PC-3 (cell line): ENCODE results near the gene FAR1. TPM values are rescaled to one million over a fixed set of nuclear protein-coding genes. Genes with fewer than 3 reads are reported as not detected.
"Not testable (repeated sequence)": the region's sequence is repeated elsewhere in the genome, so short reads cannot be mapped to it uniquely, and the experiment has no call there.

Source experiments
- ATAC-seq: fragments of 200-7000 bp; cut with Tn5 transposase; 2 replicates; pipeline ENCODE4 v1.9.1; 2020; ENCODE audit warnings: mild to moderate bottlenecking, moderate library complexity
- BruUV-seq: library from RNA; stranded (reverse); fragments of 400-500 nt; replicated peaks from 2 replicates; lab custom pipeline; 2021; lab: Mats Ljungman, UMichigan
- CTCF ChIA-PET: fragments of 300-600 bp; sonication (Branson Sonifier 250); formaldehyde crosslinking; loops from one replicate; lab custom pipeline; 2022; ENCODE audit warnings: antibody characterized with exemption; lab: Charles Lee
- POLR2A ChIA-PET: fragments of 300-600 bp; sonication (Branson Sonifier 250); formaldehyde crosslinking; loops from one replicate; lab custom pipeline; 2022; ENCODE audit warnings: antibody characterized with exemption; ENCODE audit not compliant: unreplicated experiment; lab: Charles Lee
- DNase-seq: peaks from one replicate; pipeline ENCODE4 v3.0.0-alpha.2; 2015
- H2AFZ ChIP-seq: fragments of 300-600 bp; sonication (generic); 2 replicates; pipeline ENCODE4 v1.6.0; 2016; ENCODE audit warnings: antibody characterized with exemption, low read length
- H3F3A ChIP-seq: fragments of 300-600 bp; sonication (generic); one replicate; pipeline ENCODE4 v1.6.0; 2017; ENCODE audit warnings: antibody characterized with exemption, low read length, control low read depth, mild to moderate bottlenecking; ENCODE audit not compliant: unreplicated experiment
- H3K27ac ChIP-seq: fragments of 300-600 bp; sonication (generic); 2 replicates; pipeline ENCODE4 v1.5.1; 2016; ENCODE audit warnings: mild to moderate bottlenecking, low read length
- H3K27me3 ChIP-seq: fragments of 300-600 bp; sonication (generic); 2 replicates; pipeline ENCODE4 v1.6.1; 2016; ENCODE audit warnings: low read length, mixed read lengths
- H3K36me3 ChIP-seq: fragments of 300-600 bp; sonication (generic); 2 replicates; pipeline ENCODE4 v1.6.1; 2016; ENCODE audit warnings: low read depth, mixed run types, low read length, mixed read lengths
- H3K4me1 ChIP-seq: fragments of 300-600 bp; sonication (generic); 2 replicates; pipeline ENCODE4 v1.5.1; 2016; ENCODE audit warnings: low read length; ENCODE audit not compliant: insufficient read depth
- H3K4me2 ChIP-seq: fragments of 300-600 bp; sonication (generic); 2 replicates; pipeline ENCODE4 v1.6.0; 2016; ENCODE audit warnings: low read length
- H3K4me3 ChIP-seq: fragments of 300-600 bp; sonication (generic); 2 replicates; pipeline ENCODE4 v1.5.1; 2016; ENCODE audit warnings: mild to moderate bottlenecking, low read length, mixed read lengths
- H3K79me2 ChIP-seq: fragments of 300-600 bp; sonication (generic); 2 replicates; pipeline ENCODE4 v1.6.1; 2017; ENCODE audit warnings: low read length, mixed read lengths
- H3K9ac ChIP-seq: fragments of 300-600 bp; sonication (generic); 2 replicates; pipeline ENCODE4 v1.6.0; 2016; ENCODE audit warnings: mild to moderate bottlenecking, low read length
- H3K9me2 ChIP-seq: fragments of 300-600 bp; sonication (generic); replicated peaks from 2 replicates; pipeline ENCODE4 v1.6.1; 2016; ENCODE audit warnings: mixed run types, low read length, mixed read lengths
- H3K9me3 ChIP-seq: fragments of 300-600 bp; sonication (generic); 2 replicates; pipeline ENCODE4 v1.6.1; 2016; ENCODE audit warnings: low read length, mixed read lengths
- H4K20me1 ChIP-seq: fragments of 300-600 bp; sonication (generic); 2 replicates; pipeline ENCODE4 v1.6.1; 2016; ENCODE audit warnings: low read length, mixed read lengths
- EZH2 ChIP-seq: fragments of 300-600 bp; sonication (generic); IDR thresholded peaks from one replicate; pipeline ENCODE4 v1.6.1; 2017; ENCODE audit warnings: antibody characterized with exemption, mild to moderate bottlenecking, low read length; ENCODE audit not compliant: unreplicated experiment
- EZH2phosphoT487 ChIP-seq: fragments of 300-600 bp; sonication (generic); IDR thresholded peaks from 2 replicates; pipeline ENCODE4 v1.6.1; 2018; ENCODE audit warnings: mild to moderate bottlenecking, antibody characterized with exemption, low read length, borderline replicate concordance
- intact Hi-C: fragments of 100-400 bp; cut with micrococcal nuclease; formaldehyde crosslinking; loops from 2 replicates; pipeline ENCODE4 v1.9.0; 2023
- total RNA-seq: library from RNA; depleted of rRNA; stranded (reverse); fragments of >200 nt; gene quantifications from 2 replicates; pipeline ENCODE4 v1.2.3, GENCODE V29; 2014
- TF ChIP-seq, protein P1 (sequence below): fragments of 300-600 bp; sonication (generic); conservative IDR thresholded peaks from 2 replicates; pipeline ENCODE4 v1.5.1; 2017; ENCODE audit warnings: antibody characterized with exemption, low read depth, mild to moderate bottlenecking, low read length

Gene FAR1
- total RNA-seq, 1 experiment from 2014 or later = 45.6 TPM

DNA sequence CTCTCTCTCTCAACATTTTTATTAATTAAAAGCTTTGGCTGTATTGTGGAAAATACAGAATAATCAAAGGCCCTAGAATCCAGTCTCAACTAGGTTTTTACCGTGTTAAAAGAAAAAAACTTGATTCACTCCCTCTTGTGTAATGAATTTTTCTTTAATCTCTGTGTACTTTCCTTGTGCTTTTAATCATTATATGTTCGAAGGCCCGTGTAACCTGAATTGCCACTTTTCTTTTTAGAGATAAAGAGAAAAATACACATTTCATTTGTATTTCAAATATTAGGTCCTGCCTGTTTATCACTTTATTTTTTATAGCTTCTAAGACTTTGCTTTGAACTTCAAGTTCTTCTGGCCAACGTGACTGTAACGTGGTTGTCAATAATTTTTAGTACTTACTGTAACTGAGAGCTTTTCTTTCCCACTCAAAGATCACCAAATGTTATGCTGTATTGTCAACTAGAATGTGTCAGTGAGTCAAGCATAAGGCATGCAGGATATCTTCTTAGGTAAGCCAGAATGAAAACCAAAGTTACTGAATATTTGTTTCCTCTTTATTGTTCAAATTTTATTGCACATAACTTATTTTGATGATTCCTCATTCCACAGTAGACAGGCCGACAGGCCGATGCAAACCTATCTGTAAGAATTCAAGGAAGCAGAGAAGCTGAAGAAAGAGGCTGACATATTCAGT lies 23.3 kb upstream of the FAR1 start:
- no TSS peak for BruUV-seq
- TF ChIP-seq EZH2phosphoT487 (no peak), EZH2 (no peak)
- TF ChIP-seq, protein P1, sequence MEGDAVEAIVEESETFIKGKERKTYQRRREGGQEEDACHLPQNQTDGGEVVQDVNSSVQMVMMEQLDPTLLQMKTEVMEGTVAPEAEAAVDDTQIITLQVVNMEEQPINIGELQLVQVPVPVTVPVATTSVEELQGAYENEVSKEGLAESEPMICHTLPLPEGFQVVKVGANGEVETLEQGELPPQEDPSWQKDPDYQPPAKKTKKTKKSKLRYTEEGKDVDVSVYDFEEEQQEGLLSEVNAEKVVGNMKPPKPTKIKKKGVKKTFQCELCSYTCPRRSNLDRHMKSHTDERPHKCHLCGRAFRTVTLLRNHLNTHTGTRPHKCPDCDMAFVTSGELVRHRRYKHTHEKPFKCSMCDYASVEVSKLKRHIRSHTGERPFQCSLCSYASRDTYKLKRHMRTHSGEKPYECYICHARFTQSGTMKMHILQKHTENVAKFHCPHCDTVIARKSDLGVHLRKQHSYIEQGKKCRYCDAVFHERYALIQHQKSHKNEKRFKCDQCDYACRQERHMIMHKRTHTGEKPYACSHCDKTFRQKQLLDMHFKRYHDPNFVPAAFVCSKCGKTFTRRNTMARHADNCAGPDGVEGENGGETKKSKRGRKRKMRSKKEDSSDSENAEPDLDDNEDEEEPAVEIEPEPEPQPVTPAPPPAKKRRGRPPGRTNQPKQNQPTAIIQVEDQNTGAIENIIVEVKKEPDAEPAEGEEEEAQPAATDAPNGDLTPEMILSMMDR = no peak
- ATAC-seq (peak; percentile 70), DNase-seq (peak; percentile 61)
- H3K9ac ChIP-seq = no peak overlapping the region
- intact Hi-C loops = no loop called here
- H3K4me1 ChIP-seq = peaks cover 10% of the 10 kb centered on the region
- ChIA-PET CTCF (interaction anchor here (0.6 kb wide), 1 partner anchor 182 kb away, joined by 3 read pairs; the partner anchor contains the start of gene BTBD10), POLR2A (no interaction called here)
- no peak overlapping the region for H3K4me2 ChIP-seq
- H3K9me2 ChIP-seq = no peaks in the 10 kb centered on the region
- no peaks in the 10 kb centered on the region for H3K36me3 ChIP-seq
- peak overlapping the region; percentile 0; the same call in 1 of the 2 replicates for H2AFZ ChIP-seq
- H3K4me3 ChIP-seq = no peak overlapping the region
- no peaks in the 10 kb centered on the region for H4K20me1 ChIP-seq
- peaks cover 18% of the 10 kb centered on the region for H3K27me3 ChIP-seq
- no peak overlapping the region for H3K27ac ChIP-seq
- H3K9me3 ChIP-seq = no peaks in the 10 kb centered on the region
- no peaks in the 10 kb centered on the region for H3K79me2 ChIP-seq
- no peaks in the 10 kb centered on the region for H3F3A ChIP-seq

DNA sequence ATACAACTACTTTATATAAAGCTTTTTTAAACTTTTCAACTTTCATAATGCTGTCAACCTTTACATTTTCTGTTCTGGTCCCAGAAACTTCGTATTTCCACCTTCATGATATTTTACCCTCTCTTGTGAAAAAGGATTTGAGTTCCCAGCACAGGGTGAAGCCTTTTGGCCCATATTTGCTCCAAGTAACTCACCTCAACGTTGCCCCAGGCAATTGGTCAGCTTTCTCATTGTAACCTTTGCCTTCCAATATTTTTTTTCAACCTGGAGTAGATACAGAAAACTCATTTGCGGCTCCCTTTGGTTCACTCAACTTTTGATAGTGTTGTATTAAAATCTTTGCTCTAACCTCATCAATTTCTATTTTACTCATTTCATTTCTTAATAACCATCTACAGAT lies 21.1 kb upstream of the FAR1 start:
- Histone ChIP-seq H3K79me2 (no peaks in the 10 kb centered on the region), H3K9me3 (no peaks in the 10 kb centered on the region), H2AFZ (no peak overlapping the region), H3K4me1 (peaks cover 10% of the 10 kb centered on the region), H3F3A (no peaks in the 10 kb centered on the region), H3K4me3 (no peak overlapping the region), H3K9me2 (no peaks in the 10 kb centered on the region), H3K9ac (no peak overlapping the region), H4K20me1 (no peaks in the 10 kb centered on the region), H3K4me2 (no peak overlapping the region), H3K27ac (no peak overlapping the region), H3K27me3 (no peaks in the 10 kb centered on the region), H3K36me3 (no peaks in the 10 kb centered on the region)
- intact Hi-C loops = no loop called here
- no peak for TF ChIP-seq EZH2phosphoT487
- no peak for TF ChIP-seq EZH2
- ATAC-seq (no peak), DNase-seq (peak; percentile 25)
- ChIA-PET POLR2A (no interaction called here), CTCF (no interaction called here)
- no TSS peak for BruUV-seq

DNA sequence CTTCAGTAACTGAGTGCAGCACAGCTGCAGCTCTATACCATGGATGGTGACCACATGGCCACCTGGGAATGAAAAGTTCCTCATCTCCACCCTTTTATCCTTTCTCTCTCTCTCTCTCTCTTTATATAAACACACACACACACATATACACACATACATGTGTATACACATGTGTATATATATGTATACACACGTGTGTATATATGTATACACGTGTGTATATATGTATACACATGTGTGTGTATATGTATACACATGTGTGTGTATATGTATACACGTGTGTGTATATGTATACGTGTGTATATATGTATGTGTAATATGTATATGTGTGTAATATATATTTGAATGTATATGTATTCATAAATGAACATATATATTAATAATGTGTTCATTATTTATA lies 18.8 kb upstream of the FAR1 start:
- Histone ChIP-seq H2AFZ (no peak overlapping the region), H3K9me3 (no peaks in the 10 kb centered on the region), H3K4me3 (no peak overlapping the region), H3K36me3 (no peaks in the 10 kb centered on the region), H3K4me2 (no peak overlapping the region), H3K9me2 (no peaks in the 10 kb centered on the region), H3K27me3 (no peaks in the 10 kb centered on the region), H3K4me1 (peaks cover 10% of the 10 kb centered on the region), H3F3A (no peaks in the 10 kb centered on the region), H3K79me2 (no peaks in the 10 kb centered on the region), H4K20me1 (no peaks in the 10 kb centered on the region), H3K9ac (no peak overlapping the region), H3K27ac (no peak overlapping the region)
- intact Hi-C loops = no loop called here
- CTCF ChIA-PET = no interaction called here
- POLR2A ChIA-PET = no interaction called here
- ATAC-seq (no peak), DNase-seq (no peak)
- BruUV-seq = no TSS peak
- TF ChIP-seq EZH2 = no peak
- TF ChIP-seq, protein P1 = no peak
- TF ChIP-seq EZH2phosphoT487 = no peak

DNA sequence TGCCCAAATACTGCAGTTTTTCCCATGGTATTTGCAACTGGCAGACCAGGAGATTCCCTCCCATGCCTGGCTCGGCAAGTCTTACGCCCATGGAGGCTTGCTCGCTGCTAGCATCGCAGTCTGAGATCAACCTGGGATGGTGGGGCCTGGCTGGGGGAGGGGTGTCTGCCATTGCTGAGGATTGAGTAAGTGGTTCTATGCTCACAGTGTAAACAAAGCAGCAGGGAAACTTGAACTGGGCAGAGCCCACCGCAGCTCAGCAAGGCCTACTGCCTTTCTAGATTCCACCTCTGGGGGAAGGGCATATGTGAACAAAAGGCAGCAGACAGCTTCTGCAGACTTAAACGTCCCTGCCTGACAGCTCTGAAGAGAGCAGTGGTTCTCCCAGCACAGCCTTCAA lies 17.0 kb upstream of the FAR1 start:
- CTCF ChIA-PET, POLR2A ChIA-PET, ATAC-seq: not testable (repeated sequence)

More for the DNA sequence above, 17.0 kb upstream of the FAR1 start:
- H3K9me2 ChIP-seq, DNase-seq, H3F3A ChIP-seq, BruUV-seq, H4K20me1 ChIP-seq, H3K4me2 ChIP-seq, H3K4me1 ChIP-seq, H3K4me3 ChIP-seq, H3K27ac ChIP-seq, H3K36me3 ChIP-seq, H3K27me3 ChIP-seq, H3K9ac ChIP-seq, H3K9me3 ChIP-seq, H3K79me2 ChIP-seq, intact Hi-C loops, H2AFZ ChIP-seq: not testable (repeated sequence)
